ENCODE results near the gene CABYR.

Gene CABYR

GRCh38 chr18:24120676-24121075 is 18.2 kb upstream of the CABYR start:
- Histone ChIP-seq H2BK15ac (ENCODE audit: low read length) (no peak overlapping the region), H3K18ac (ENCODE audit: low read length) (no peak overlapping the region), H3K4me1 (ENCODE audit: control insufficient read depth in 2 of 2, insufficient read depth in 1 of 2, low read depth in 1 of 2, low read length in 2 of 2) (no peaks in the 10 kb centered on the region), H2BK5ac (ENCODE audit: low read length) (no peak overlapping the region), H3K23ac (ENCODE audit: low read depth, low read length, poor library complexity) (no peak overlapping the region), H3K4me2 (ENCODE audit: insufficient read depth, low read length, poor library complexity, severe bottlenecking) (no peak overlapping the region), H3K4me3 (ENCODE audit: low read length in 2 of 2) (no peak overlapping the region), H3K14ac (ENCODE audit: low read length) (no peak overlapping the region), H2AK5ac (ENCODE audit: low read depth, low read length) (no peak overlapping the region), H3K79me1 (ENCODE audit: low read depth, low read length) (no peaks in the 10 kb centered on the region), H3K9me3 (replicated peaks in 1 of 2; ENCODE audit: control insufficient read depth in 2 of 2, insufficient read depth in 1 of 2, low read depth in 1 of 2, low read length in 2 of 2) (no peaks in the 10 kb centered on the region), H3K4ac (ENCODE audit: low read length) (no peak overlapping the region), H3K27ac (replicated peaks; ENCODE audit: low read length) (no peak overlapping the region), H3K27me3 (ENCODE audit: control insufficient read depth in 3 of 3, insufficient read depth in 3 of 3, low read depth in 1 of 3, low read length in 3 of 3) (no peaks in the 10 kb centered on the region), H2AFZ (ENCODE audit: low read length) (no peak overlapping the region), H2BK12ac (ENCODE audit: low read length) (no peak overlapping the region), H4K91ac (ENCODE audit: low read depth, low read length, poor library complexity) (no peak overlapping the region), H4K8ac (ENCODE audit: low read depth, low read length) (no peak overlapping the region), H3K9ac (ENCODE audit: low read depth, low read length, poor library complexity) (no peak overlapping the region), H3K36me3 (replicated peaks in 1 of 2; ENCODE audit: control insufficient read depth in 2 of 2, insufficient read depth in 2 of 2, low read length in 2 of 2) (peaks cover 7 to 25% of the 10 kb centered on the region in 2 donors), H2BK120ac (ENCODE audit: low read depth, low read length) (no peak overlapping the region)
- WGBS, 2 donors (ENCODE audit: extremely low coverage in 2 of 2, insufficient read length in 2 of 2, insufficient replicate concordance in 1 of 2) = 100% methylated on average over 1 of the region's 4 CpGs; no CpG with 5 or more reads in 1 of the 2 donors
- DNase-seq (ENCODE audit: low spot score) = no peak

DNA sequence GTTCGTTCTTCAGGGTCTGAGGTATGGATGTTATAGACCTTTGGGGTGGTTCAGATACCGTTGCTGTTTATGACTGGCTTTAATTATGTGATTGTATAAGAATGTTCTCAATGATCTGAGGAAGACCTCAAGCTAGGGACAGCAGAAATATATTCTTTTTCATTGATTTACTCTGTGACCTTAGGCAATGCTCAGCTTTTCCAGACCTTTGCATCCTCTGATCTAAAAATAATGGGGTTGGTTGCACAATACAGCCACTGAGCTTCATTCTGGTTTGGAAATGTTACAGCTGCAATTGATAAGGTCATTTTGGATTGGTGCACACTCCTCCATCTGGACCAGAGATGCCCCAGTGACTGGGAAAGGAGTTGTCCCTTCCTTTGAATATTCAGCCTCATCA is 17.2 kb upstream of the CABYR start:
- Histone ChIP-seq H2AFZ (ENCODE audit: low read length) (no peak overlapping the region), H3K18ac (ENCODE audit: low read length) (no peak overlapping the region), H3K23ac (ENCODE audit: low read depth, low read length, poor library complexity) (no peak overlapping the region), H2BK15ac (ENCODE audit: low read length) (no peak overlapping the region), H4K8ac (ENCODE audit: low read depth, low read length) (no peak overlapping the region), H3K79me1 (ENCODE audit: low read depth, low read length) (no peaks in the 10 kb centered on the region), H3K14ac (ENCODE audit: low read length) (no peak overlapping the region), H4K91ac (ENCODE audit: low read depth, low read length, poor library complexity) (no peak overlapping the region), H3K9me3 (replicated peaks in 1 of 2; ENCODE audit: control insufficient read depth in 2 of 2, insufficient read depth in 1 of 2, low read depth in 1 of 2, low read length in 2 of 2) (no peaks in the 10 kb centered on the region), H2BK5ac (ENCODE audit: low read length) (no peak overlapping the region), H3K9ac (ENCODE audit: low read depth, low read length, poor library complexity) (no peak overlapping the region), H3K27ac (replicated peaks; ENCODE audit: low read length) (no peak overlapping the region), H3K36me3 (replicated peaks in 1 of 2; ENCODE audit: control insufficient read depth in 2 of 2, insufficient read depth in 2 of 2, low read length in 2 of 2) (peaks cover 7 to 33% of the 10 kb centered on the region in 2 donors), H2BK120ac (ENCODE audit: low read depth, low read length) (no peak overlapping the region), H3K27me3 (ENCODE audit: control insufficient read depth in 3 of 3, insufficient read depth in 3 of 3, low read depth in 1 of 3, low read length in 3 of 3) (no peaks in the 10 kb centered on the region), H3K4me1 (ENCODE audit: control insufficient read depth in 2 of 2, insufficient read depth in 1 of 2, low read depth in 1 of 2, low read length in 2 of 2) (no peaks in the 10 kb centered on the region), H3K4me2 (ENCODE audit: insufficient read depth, low read length, poor library complexity, severe bottlenecking) (no peak overlapping the region), H2AK5ac (ENCODE audit: low read depth, low read length) (no peak overlapping the region), H3K4me3 (ENCODE audit: low read length in 2 of 2) (no peak overlapping the region), H3K4ac (ENCODE audit: low read length) (no peak overlapping the region), H2BK12ac (ENCODE audit: low read length) (no peak overlapping the region)
- DNase-seq (ENCODE audit: low spot score) = no peak
- WGBS, 2 donors (ENCODE audit: extremely low coverage in 2 of 2, insufficient read length in 2 of 2, insufficient replicate concordance in 1 of 2) = no CpG with 5 or more reads among the region's 2 CpGs

DNA sequence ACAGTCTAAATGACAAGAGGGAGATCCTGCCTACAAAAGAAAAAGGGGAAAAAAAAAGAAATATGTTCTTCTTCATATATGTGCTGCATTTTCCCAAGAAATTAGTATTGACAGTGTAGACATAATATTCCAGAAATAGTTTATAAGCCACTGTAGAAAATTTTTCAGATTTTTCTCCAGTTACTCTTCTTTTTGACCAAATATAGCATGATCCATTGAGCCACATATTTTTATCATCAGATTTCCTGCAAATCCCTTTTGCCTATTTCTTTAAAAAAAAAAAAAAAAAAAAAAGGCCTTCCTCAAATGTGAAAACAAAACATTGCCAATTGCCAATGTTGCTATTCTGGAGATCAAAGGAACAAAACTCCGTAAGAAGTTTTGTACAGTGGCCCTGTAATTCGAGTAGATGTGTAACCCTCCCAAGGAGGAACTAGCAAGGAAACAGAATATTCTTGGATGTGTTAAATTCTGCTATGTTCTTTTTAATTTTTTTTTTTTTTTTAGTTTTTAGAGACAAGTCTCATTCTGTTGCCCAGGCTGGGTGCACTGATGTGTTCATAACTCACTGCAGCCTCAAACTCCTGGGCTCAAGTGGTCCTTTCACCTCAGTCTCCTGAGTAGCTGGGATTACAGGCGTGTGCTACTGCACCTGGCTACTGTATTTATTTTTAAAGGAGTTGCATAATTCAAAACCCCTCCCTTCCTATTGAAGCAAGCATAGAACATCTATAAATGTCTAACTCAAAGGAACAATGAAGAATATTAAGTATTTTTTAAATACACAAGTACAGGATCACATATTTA is 12.5 kb upstream of the CABYR start:
- no peak overlapping the region for H2AFZ ChIP-seq (ENCODE audit: low read length)
- no peak overlapping the region for H2BK120ac ChIP-seq (ENCODE audit: low read depth, low read length)
- no peak overlapping the region for H3K4me2 ChIP-seq (ENCODE audit: insufficient read depth, low read length, poor library complexity, severe bottlenecking)
- no peak overlapping the region for H4K8ac ChIP-seq (ENCODE audit: low read depth, low read length)
- H2AK5ac ChIP-seq (ENCODE audit: low read depth, low read length) = no peak overlapping the region
- no peaks in the 10 kb centered on the region for H3K27me3 ChIP-seq (ENCODE audit: control insufficient read depth in 3 of 3, insufficient read depth in 3 of 3, low read depth in 1 of 3, low read length in 3 of 3)
- no peaks in the 10 kb centered on the region for H3K9me3 ChIP-seq (replicated peaks in 1 of 2; ENCODE audit: control insufficient read depth in 2 of 2, insufficient read depth in 1 of 2, low read depth in 1 of 2, low read length in 2 of 2)
- H3K18ac ChIP-seq (ENCODE audit: low read length) = no peak overlapping the region
- H2BK5ac ChIP-seq (ENCODE audit: low read length) = no peak overlapping the region
- H3K23ac ChIP-seq (ENCODE audit: low read depth, low read length, poor library complexity) = no peak overlapping the region
- no peak overlapping the region for H3K14ac ChIP-seq (ENCODE audit: low read length)
- H4K91ac ChIP-seq (ENCODE audit: low read depth, low read length, poor library complexity) = no peak overlapping the region
- no peak for DNase-seq (ENCODE audit: low spot score)
- H3K4me1 ChIP-seq (ENCODE audit: control insufficient read depth in 2 of 2, insufficient read depth in 1 of 2, low read depth in 1 of 2, low read length in 2 of 2) = no peaks in the 10 kb centered on the region
- no peak overlapping the region for H3K4me3 ChIP-seq (ENCODE audit: low read length in 2 of 2)
- peaks cover 7 to 59% of the 10 kb centered on the region in 2 donors for H3K36me3 ChIP-seq (replicated peaks in 1 of 2; ENCODE audit: control insufficient read depth in 2 of 2, insufficient read depth in 2 of 2, low read length in 2 of 2)
- no CpG with 5 or more reads among the region's 3 CpGs for WGBS, 2 donors (ENCODE audit: extremely low coverage in 2 of 2, insufficient read length in 2 of 2, insufficient replicate concordance in 1 of 2)
- no peak overlapping the region for H2BK15ac ChIP-seq (ENCODE audit: low read length)
- H3K79me1 ChIP-seq (ENCODE audit: low read depth, low read length) = no peaks in the 10 kb centered on the region
- H3K27ac ChIP-seq (replicated peaks; ENCODE audit: low read length) = no peak overlapping the region
- H3K9ac ChIP-seq (ENCODE audit: low read depth, low read length, poor library complexity) = no peak overlapping the region
- no peak overlapping the region for H2BK12ac ChIP-seq (ENCODE audit: low read length)
- H3K4ac ChIP-seq (ENCODE audit: low read length) = no peak overlapping the region

DNA sequence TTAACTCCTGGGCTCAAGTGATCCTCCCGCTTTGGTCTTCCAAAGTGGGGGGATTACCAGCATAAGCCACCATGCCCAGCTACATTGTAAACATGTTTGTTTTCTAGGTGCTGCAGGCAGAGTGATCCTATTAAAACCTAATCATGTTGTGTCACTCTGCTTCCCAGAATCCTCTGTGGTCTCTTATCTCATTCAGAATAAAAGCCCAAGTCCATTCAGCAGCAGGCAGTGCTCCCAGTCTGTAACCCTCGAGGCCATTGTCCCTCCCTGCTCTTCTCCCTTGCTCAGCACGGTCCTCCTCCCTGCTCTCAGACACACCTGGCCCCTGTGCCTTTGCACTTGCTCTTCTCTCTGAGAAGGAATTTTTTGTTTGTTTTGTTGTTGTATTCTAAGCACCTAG is 11.1 kb upstream of the CABYR start:
- H2BK15ac ChIP-seq (ENCODE audit: low read length) = no peak overlapping the region
- H3K23ac ChIP-seq (ENCODE audit: low read depth, low read length, poor library complexity) = no peak overlapping the region
- no CpG with 5 or more reads among the region's 3 CpGs for WGBS, 2 donors (ENCODE audit: extremely low coverage in 2 of 2, insufficient read length in 2 of 2, insufficient replicate concordance in 1 of 2)

More for the DNA sequence above, 11.1 kb upstream of the CABYR start:
- H3K4me3 ChIP-seq (ENCODE audit: low read length in 2 of 2) = no peak overlapping the region
- H2BK12ac ChIP-seq (ENCODE audit: low read length) = no peak overlapping the region
- H3K9me3 ChIP-seq (replicated peaks in 1 of 2; ENCODE audit: control insufficient read depth in 2 of 2, insufficient read depth in 1 of 2, low read depth in 1 of 2, low read length in 2 of 2) = no peaks in the 10 kb centered on the region
- H3K4me1 ChIP-seq (ENCODE audit: control insufficient read depth in 2 of 2, insufficient read depth in 1 of 2, low read depth in 1 of 2, low read length in 2 of 2) = no peaks in the 10 kb centered on the region
- no peaks in the 10 kb centered on the region for H3K79me1 ChIP-seq (ENCODE audit: low read depth, low read length)
- no peak overlapping the region for H4K91ac ChIP-seq (ENCODE audit: low read depth, low read length, poor library complexity)
- H3K36me3 ChIP-seq (replicated peaks in 1 of 2; ENCODE audit: control insufficient read depth in 2 of 2, insufficient read depth in 2 of 2, low read length in 2 of 2) = peaks cover 6 to 66% of the 10 kb centered on the region in 2 donors
- H2BK5ac ChIP-seq (ENCODE audit: low read length) = no peak overlapping the region
- no peak overlapping the region for H3K4me2 ChIP-seq (ENCODE audit: insufficient read depth, low read length, poor library complexity, severe bottlenecking)
- H3K9ac ChIP-seq (ENCODE audit: low read depth, low read length, poor library complexity) = no peak overlapping the region
- H3K27me3 ChIP-seq (ENCODE audit: control insufficient read depth in 3 of 3, insufficient read depth in 3 of 3, low read depth in 1 of 3, low read length in 3 of 3) = no peaks in the 10 kb centered on the region
- H3K4ac ChIP-seq (ENCODE audit: low read length) = no peak overlapping the region
- H3K27ac ChIP-seq (replicated peaks; ENCODE audit: low read length) = no peak overlapping the region
- H3K18ac ChIP-seq (ENCODE audit: low read length) = no peak overlapping the region
- DNase-seq (ENCODE audit: low spot score) = no peak
- no peak overlapping the region for H4K8ac ChIP-seq (ENCODE audit: low read depth, low read length)
- H2AFZ ChIP-seq (ENCODE audit: low read length) = no peak overlapping the region
- H2BK120ac ChIP-seq (ENCODE audit: low read depth, low read length) = no peak overlapping the region
- no peak overlapping the region for H2AK5ac ChIP-seq (ENCODE audit: low read depth, low read length)
- no peak overlapping the region for H3K14ac ChIP-seq (ENCODE audit: low read length)

All from neuronal stem cell (in vitro differentiated cells).